H9 (cell line): ENCODE data around the gene ABCC12. TPM values are rescaled to one million over a fixed set of nuclear protein-coding genes. Genes with fewer than 3 reads are reported as not detected.

Experiments used
- DNase-seq: peaks from one replicate; pipeline ENCODE4 v3.0.0-alpha.2; 2017
- H2AFZ ChIP-seq: one replicate; pipeline ENCODE4 v1.6.1; 2013; ENCODE audit warnings: mild to moderate bottlenecking, low read length, control low read depth, moderate library complexity
- H2AK5ac ChIP-seq: 2 replicates; pipeline ENCODE4 v1.6.1; 2013; ENCODE audit warnings: low read length, control low read depth, mixed read lengths; ENCODE audit not compliant: insufficient read length
- H2BK120ac ChIP-seq: one replicate; pipeline ENCODE4 v1.6.1; 2013; ENCODE audit warnings: low read depth, mild to moderate bottlenecking, low read length, control low read depth, inconsistent platforms; ENCODE audit not compliant: poor library complexity, severe bottlenecking
- H2BK12ac ChIP-seq: 2 replicates; pipeline ENCODE4 v1.6.1; 2013; ENCODE audit warnings: low read length, control low read depth, mixed read lengths, low read depth; ENCODE audit not compliant: insufficient read length
- H2BK15ac ChIP-seq: 2 replicates; pipeline ENCODE4 v1.6.1; 2013; ENCODE audit warnings: low read depth, low read length, control low read depth
- H2BK20ac ChIP-seq: one replicate; pipeline ENCODE4 v1.6.1; 2013; ENCODE audit warnings: low read depth, mild to moderate bottlenecking, low read length, control low read depth, inconsistent platforms; ENCODE audit not compliant: poor library complexity, severe bottlenecking
- H2BK5ac ChIP-seq: 2 replicates; pipeline ENCODE4 v1.6.1; 2013; ENCODE audit warnings: low read length, control low read depth, mixed read lengths; ENCODE audit not compliant: insufficient read length
- H3K14ac ChIP-seq: 2 replicates; pipeline ENCODE4 v1.6.1; 2013; ENCODE audit warnings: low read length, control low read depth; ENCODE audit not compliant: insufficient read depth
- H3K18ac ChIP-seq: 2 replicates; pipeline ENCODE4 v1.6.1; 2013; ENCODE audit warnings: low read depth, mild to moderate bottlenecking, mixed read lengths, low read length, control low read depth; ENCODE audit not compliant: insufficient read length
- H3K23ac ChIP-seq: 2 replicates; pipeline ENCODE4 v1.6.1; 2013; ENCODE audit warnings: low read length, control low read depth, mixed read lengths, low read depth; ENCODE audit not compliant: insufficient read length
- H3K23me2 ChIP-seq: 2 replicates; pipeline ENCODE4 v1.6.1; 2013; ENCODE audit warnings: low read depth, mild to moderate bottlenecking, mixed read lengths, low read length, control low read depth; ENCODE audit not compliant: insufficient read length, poor library complexity, severe bottlenecking
- H3K27ac ChIP-seq: 2 replicates; pipeline ENCODE4 v1.5.1; 2013; ENCODE audit warnings: low read length, control low read depth, mixed read lengths, low read depth; ENCODE audit not compliant: insufficient read length
- H3K27me3 ChIP-seq: 2 replicates; pipeline ENCODE4 v1.6.1; 2013; ENCODE audit warnings: low read length, control low read depth, inconsistent platforms; ENCODE audit not compliant: insufficient read depth
- H3K4ac ChIP-seq: 2 replicates; pipeline ENCODE4 v1.6.1; 2013; ENCODE audit warnings: low read depth, mild to moderate bottlenecking, control low read depth, inconsistent platforms, low read length, moderate library complexity
- H3K4me1 ChIP-seq: 2 replicates; pipeline ENCODE4 v1.6.1; 2013; ENCODE audit warnings: low read length, control low read depth, inconsistent platforms; ENCODE audit not compliant: insufficient read depth
- H3K4me2 ChIP-seq: 2 replicates; pipeline ENCODE4 v1.6.1; 2013; ENCODE audit warnings: low read length, control low read depth, mixed read lengths; ENCODE audit not compliant: insufficient read length, insufficient read depth
- H3K56ac ChIP-seq: 2 replicates; pipeline ENCODE4 v1.6.1; 2013; ENCODE audit warnings: low read depth, mild to moderate bottlenecking, mixed read lengths, low read length, control low read depth; ENCODE audit not compliant: insufficient read length
- H3K79me1 ChIP-seq: 2 replicates; pipeline ENCODE4 v1.6.1; 2013; ENCODE audit warnings: low read depth, mild to moderate bottlenecking, moderate library complexity, low read length, control low read depth, inconsistent platforms; ENCODE audit not compliant: insufficient read depth, poor library complexity, severe bottlenecking
- H3K79me2 ChIP-seq: 2 replicates; pipeline ENCODE4 v1.6.1; 2013; ENCODE audit warnings: low read length, control low read depth, inconsistent platforms; ENCODE audit not compliant: insufficient read depth
- H3K9ac ChIP-seq: 2 replicates; pipeline ENCODE4 v1.6.1; 2013; ENCODE audit warnings: low read length, control low read depth, mixed read lengths; ENCODE audit not compliant: insufficient read length; ENCODE audit errors: extremely low read depth
- H3K9me3 ChIP-seq: one replicate; pipeline ENCODE4 v1.6.1; 2013; ENCODE audit warnings: low read depth, low read length, inconsistent platforms; ENCODE audit not compliant: control insufficient read depth
- H3T11ph ChIP-seq: one replicate; pipeline ENCODE4 v1.6.1; 2013; ENCODE audit warnings: mild to moderate bottlenecking, low read length, control low read depth, inconsistent platforms
- H4K20me1 ChIP-seq: one replicate; pipeline ENCODE4 v1.6.1; 2013; ENCODE audit not compliant: control insufficient read depth, insufficient read length, insufficient read depth
- H4K5ac ChIP-seq: 2 replicates; pipeline ENCODE4 v1.6.1; 2013; ENCODE audit warnings: low read depth, mild to moderate bottlenecking, mixed read lengths, low read length, control low read depth; ENCODE audit not compliant: insufficient read length
- H4K8ac ChIP-seq: replicated peaks from 2 replicates; pipeline ENCODE4 v1.6.1; 2013; ENCODE audit warnings: low read length, control low read depth, mixed read lengths, low read depth; ENCODE audit not compliant: insufficient read length
- H4K91ac ChIP-seq: 2 replicates; pipeline ENCODE4 v1.6.1; 2013; ENCODE audit warnings: low read depth, mild to moderate bottlenecking, moderate library complexity, mixed read lengths, low read length, control low read depth; ENCODE audit not compliant: insufficient read length
- H3K27ac Mint-ChIP-seq, 3 experiments: 2 replicates in 2 of 3; 3 replicates in 1 of 3; pipeline ENCODE4 v1.8.0; 2020 to 2021; ENCODE audit warnings: mixed read lengths in 3 of 3, mild to moderate bottlenecking in 1 of 3, moderate library complexity in 1 of 3
- H3K27me3 Mint-ChIP-seq: 2 replicates; pipeline ENCODE4 v1.8.0; 2021; ENCODE audit warnings: low read depth, mild to moderate bottlenecking, moderate library complexity, mixed read lengths
- H3K36me3 Mint-ChIP-seq, 3 experiments: 2 replicates in 2 of 3; 3 replicates in 1 of 3; pipeline ENCODE4 v1.8.0; 2020 to 2021; ENCODE audit warnings: low read depth in 3 of 3, mixed read lengths in 3 of 3; ENCODE audit not compliant: insufficient read depth in 1 of 3
- H3K4me1 Mint-ChIP-seq, 2 experiments: 2 replicates each; pipeline ENCODE4 v1.8.0; 2020; ENCODE audit warnings: mixed read lengths in 2 of 2
- H3K4me3 Mint-ChIP-seq, 2 experiments: 2 replicates in 1 of 2; 3 replicates in 1 of 2; pipeline ENCODE4 v1.8.0; 2020 to 2021; ENCODE audit warnings: mild to moderate bottlenecking in 2 of 2, mixed read lengths in 2 of 2, moderate library complexity in 1 of 2
- H3K9me3 Mint-ChIP-seq, 2 experiments: 2 replicates in 1 of 2; 3 replicates in 1 of 2; pipeline ENCODE4 v1.8.0; 2020; ENCODE audit warnings: mild to moderate bottlenecking in 2 of 2, mixed read lengths in 2 of 2, moderate library complexity in 1 of 2
- CTCF ChIP-seq: fragments of 200-600 bp; sonication (generic); conservative IDR thresholded peaks from 3 replicates; pipeline ENCODE4 v1.8.0; 2021; ENCODE audit warnings: antibody characterized with exemption, mild to moderate bottlenecking
- WGBS: extraction: QIAGEN DNeasy Blood & Tissue Kit; methylation state at CpG from one replicate; pipeline ENCODE4 v1.1.7; 2013; ENCODE audit warnings: missing lambda C conversion rate, low lambda C conversion rate, mixed read lengths; ENCODE audit not compliant: insufficient read length; ENCODE audit errors: extremely low coverage; 5-methylcytosine and 5-hydroxymethylcytosine counted together
- total RNA-seq: library from RNA; stranded (reverse); gene quantifications from 2 replicates; pipeline ENCODE4 v1.2.1, GENCODE V29; 2021

The ABCC12 gene
- total RNA-seq, 1 experiment from 2014 or later = 0.09 TPM

GRCh38 chr16:48138543-48138942, 17.2 kb downstream of the ABCC12 start:
- H3K27ac Mint-ChIP-seq = no peak overlapping the region
- H2AFZ ChIP-seq = no peak overlapping the region
- no peaks in the 10 kb centered on the region for H3K9me3 ChIP-seq
- TF ChIP-seq CTCF = no peak
- no peak overlapping the region for H4K8ac ChIP-seq
- H3K79me1 ChIP-seq = no peaks in the 10 kb centered on the region
- no peaks in the 10 kb centered on the region for H3K4me1 ChIP-seq
- no peak overlapping the region for H3K4me2 ChIP-seq
- H3K23me2 ChIP-seq = no peaks in the 10 kb centered on the region
- H3K27me3 Mint-ChIP-seq = no peaks in the 10 kb centered on the region; the same call in 1 of the 2 replicates
- no peak overlapping the region for H2BK5ac ChIP-seq
- no peak overlapping the region for H4K91ac ChIP-seq
- no peak overlapping the region for H3K14ac ChIP-seq
- H2BK120ac ChIP-seq = no peak overlapping the region
- no peak overlapping the region for H3K4me3 Mint-ChIP-seq
- no peak overlapping the region for H3K23ac ChIP-seq
- no peak overlapping the region for H3K18ac ChIP-seq
- no peak overlapping the region for H2BK20ac ChIP-seq
- peaks cover 5% of the 10 kb centered on the region in 2 experiments for H3K4me1 Mint-ChIP-seq
- H3K36me3 Mint-ChIP-seq = peaks cover 0 to 1% (median 0%) of the 10 kb centered on the region in 3 experiments; a peak in 1 of 7 replicates
- no peak overlapping the region for H2AK5ac ChIP-seq
- no peaks in the 10 kb centered on the region for H3K27me3 ChIP-seq
- no peak overlapping the region for H3K4ac ChIP-seq
- no peak overlapping the region for H3K27ac ChIP-seq
- H2BK15ac ChIP-seq = no peak overlapping the region
- H4K5ac ChIP-seq = no peak overlapping the region
- WGBS = no CpG with 5 or more reads among the region's 2 CpGs
- no peak overlapping the region for H2BK12ac ChIP-seq
- H4K20me1 ChIP-seq = no peaks in the 10 kb centered on the region
- no peaks in the 10 kb centered on the region for H3K79me2 ChIP-seq
- H3K9ac ChIP-seq = no peak overlapping the region
- no peak overlapping the region for H3K56ac ChIP-seq
- no peaks in the 10 kb centered on the region; a peak in 2 of 5 replicates for H3K9me3 Mint-ChIP-seq
- DNase-seq = no peak
- H3T11ph ChIP-seq = no peak overlapping the region
